ENCODE data around the gene COBLL1. TPM values are rescaled to one million over a fixed set of nuclear protein-coding genes. Genes with fewer than 3 reads are reported as not detected.

The COBLL1 gene
- total RNA-seq, 1 donor from 2014 or later = 28.2 TPM

DNA sequence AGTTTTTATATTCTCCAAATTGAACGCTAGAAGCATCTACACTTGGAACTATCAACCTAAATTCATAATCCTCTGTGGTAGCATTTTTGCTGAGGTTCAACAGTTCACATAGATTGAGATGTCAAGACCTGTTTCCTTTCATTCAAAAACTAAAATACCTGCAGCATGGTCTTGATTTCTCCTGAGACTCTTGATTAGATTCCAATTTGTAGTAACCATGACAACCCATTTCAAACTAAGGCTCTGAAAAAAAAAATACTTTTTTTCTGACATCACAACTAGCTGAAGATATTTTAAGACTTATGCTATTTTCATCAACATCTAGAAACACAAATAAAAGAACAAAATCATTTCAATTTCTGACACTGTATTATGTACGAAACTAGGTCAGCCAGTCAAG lies 29.8 kb downstream of the COBLL1 start:
- no peak overlapping the region for H3K27ac Mint-ChIP-seq
- no peaks in the 10 kb centered on the region for H3K4me1 Mint-ChIP-seq (ENCODE audit: unreplicated experiment)
- TF ChIP-seq, protein P1, sequence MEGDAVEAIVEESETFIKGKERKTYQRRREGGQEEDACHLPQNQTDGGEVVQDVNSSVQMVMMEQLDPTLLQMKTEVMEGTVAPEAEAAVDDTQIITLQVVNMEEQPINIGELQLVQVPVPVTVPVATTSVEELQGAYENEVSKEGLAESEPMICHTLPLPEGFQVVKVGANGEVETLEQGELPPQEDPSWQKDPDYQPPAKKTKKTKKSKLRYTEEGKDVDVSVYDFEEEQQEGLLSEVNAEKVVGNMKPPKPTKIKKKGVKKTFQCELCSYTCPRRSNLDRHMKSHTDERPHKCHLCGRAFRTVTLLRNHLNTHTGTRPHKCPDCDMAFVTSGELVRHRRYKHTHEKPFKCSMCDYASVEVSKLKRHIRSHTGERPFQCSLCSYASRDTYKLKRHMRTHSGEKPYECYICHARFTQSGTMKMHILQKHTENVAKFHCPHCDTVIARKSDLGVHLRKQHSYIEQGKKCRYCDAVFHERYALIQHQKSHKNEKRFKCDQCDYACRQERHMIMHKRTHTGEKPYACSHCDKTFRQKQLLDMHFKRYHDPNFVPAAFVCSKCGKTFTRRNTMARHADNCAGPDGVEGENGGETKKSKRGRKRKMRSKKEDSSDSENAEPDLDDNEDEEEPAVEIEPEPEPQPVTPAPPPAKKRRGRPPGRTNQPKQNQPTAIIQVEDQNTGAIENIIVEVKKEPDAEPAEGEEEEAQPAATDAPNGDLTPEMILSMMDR (conservative IDR thresholded peaks at IDR 0.05) = no peak
- H3K27me3 Mint-ChIP-seq = no peaks in the 10 kb centered on the region
- H3K9me3 Mint-ChIP-seq = no peaks in the 10 kb centered on the region
- no peak overlapping the region for H3K4me3 Mint-ChIP-seq
- H3K36me3 Mint-ChIP-seq = no peaks in the 10 kb centered on the region
- DNase-seq (ENCODE audit: extremely low spot score, unreplicated experiment) = no peak

DNA sequence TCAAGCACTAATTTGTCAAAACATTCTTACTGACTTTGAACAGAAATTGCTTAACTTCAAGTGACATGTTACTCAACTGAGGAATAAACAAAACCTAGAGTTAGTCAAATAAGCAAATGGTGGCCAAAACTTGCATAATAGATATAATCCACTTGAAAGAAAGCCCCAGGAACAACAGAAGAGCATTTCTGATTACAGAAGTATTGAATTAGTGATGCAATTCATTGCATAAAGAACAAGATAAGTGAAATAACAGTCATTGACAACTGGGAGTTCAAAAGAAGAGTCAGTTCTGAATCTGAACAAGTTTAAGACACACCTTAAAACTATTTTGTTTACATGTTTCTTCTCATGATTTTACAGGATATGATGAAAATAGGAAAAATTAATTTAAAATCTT lies 30.8 kb downstream of the COBLL1 start:
- TF ChIP-seq, protein P1 (conservative IDR thresholded peaks at IDR 0.05) = no peak
- Mint-ChIP-seq H3K9me3 (no peaks in the 10 kb centered on the region), H3K27me3 (no peaks in the 10 kb centered on the region), H3K4me1 (ENCODE audit: unreplicated experiment) (no peaks in the 10 kb centered on the region), H3K4me3 (no peak overlapping the region), H3K36me3 (no peaks in the 10 kb centered on the region), H3K27ac (no peak overlapping the region)
- DNase-seq (ENCODE audit: extremely low spot score, unreplicated experiment) = no peak

DNA sequence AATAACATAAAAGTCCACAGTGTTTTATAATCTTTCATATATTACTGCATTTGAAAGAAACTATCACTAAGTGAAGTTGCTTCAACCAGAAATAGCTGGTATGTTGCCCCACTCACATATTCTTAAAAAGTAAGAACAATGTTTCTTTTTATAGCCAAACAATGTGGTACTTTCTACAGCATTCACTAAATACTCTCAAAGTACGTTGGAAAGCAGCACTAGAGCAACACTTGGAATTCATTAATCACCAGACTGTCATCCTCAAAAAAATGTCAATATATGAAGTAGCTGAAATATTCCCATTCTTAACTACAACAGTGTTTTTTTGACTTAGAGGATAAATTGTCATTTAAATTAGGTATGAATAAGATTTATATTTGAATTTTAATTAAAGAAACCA lies 32.8 kb downstream of the COBLL1 start:
- Mint-ChIP-seq H3K27ac (no peak overlapping the region), H3K9me3 (no peaks in the 10 kb centered on the region), H3K4me3 (no peak overlapping the region), H3K27me3 (no peaks in the 10 kb centered on the region), H3K4me1 (ENCODE audit: unreplicated experiment) (no peaks in the 10 kb centered on the region), H3K36me3 (peaks cover 2% of the 10 kb centered on the region)
- DNase-seq (ENCODE audit: extremely low spot score, unreplicated experiment) = no peak
- TF ChIP-seq, protein P1 (conservative IDR thresholded peaks at IDR 0.05) = no peak

DNA sequence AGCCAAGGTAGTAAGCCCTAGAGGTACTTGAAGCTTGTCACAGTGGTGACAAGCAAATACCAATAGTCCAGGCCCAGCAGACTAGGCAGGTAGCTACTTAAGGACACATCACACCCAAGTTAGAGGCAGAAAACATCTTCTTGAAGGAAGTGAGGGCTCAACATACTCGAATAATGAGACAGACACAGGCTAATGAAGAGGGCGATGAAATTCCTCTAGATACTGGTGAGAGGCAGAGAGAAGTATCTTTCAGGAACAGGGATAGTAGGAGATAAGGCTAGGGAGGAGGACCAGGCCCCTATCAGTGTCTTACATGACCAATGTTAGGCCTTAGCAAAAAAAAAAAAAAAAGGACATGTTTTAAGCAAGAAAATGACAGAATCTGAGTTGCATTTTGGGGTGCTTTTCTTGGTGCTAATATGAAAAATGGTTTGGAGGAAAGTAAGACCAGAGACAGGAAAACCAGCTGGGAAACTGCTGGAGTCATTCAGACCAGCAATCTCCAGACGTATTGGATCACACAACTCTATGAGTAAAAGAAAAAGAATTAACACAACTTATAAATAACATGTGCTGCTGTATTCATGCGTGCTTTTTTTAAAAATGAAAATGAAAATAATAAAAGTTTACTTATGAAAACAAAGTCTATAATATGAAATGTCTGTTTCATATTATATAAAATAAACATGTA lies 37.7 kb downstream of the COBLL1 start:
- Mint-ChIP-seq H3K4me1 (ENCODE audit: unreplicated experiment) (no peaks in the 10 kb centered on the region), H3K27ac (no peak overlapping the region), H3K4me3 (no peak overlapping the region), H3K27me3 (no peaks in the 10 kb centered on the region), H3K36me3 (peaks cover 11% of the 10 kb centered on the region), H3K9me3 (no peaks in the 10 kb centered on the region)
- TF ChIP-seq, protein P1 (conservative IDR thresholded peaks at IDR 0.05) = no peak
- no peak for DNase-seq (ENCODE audit: extremely low spot score, unreplicated experiment)

DNA sequence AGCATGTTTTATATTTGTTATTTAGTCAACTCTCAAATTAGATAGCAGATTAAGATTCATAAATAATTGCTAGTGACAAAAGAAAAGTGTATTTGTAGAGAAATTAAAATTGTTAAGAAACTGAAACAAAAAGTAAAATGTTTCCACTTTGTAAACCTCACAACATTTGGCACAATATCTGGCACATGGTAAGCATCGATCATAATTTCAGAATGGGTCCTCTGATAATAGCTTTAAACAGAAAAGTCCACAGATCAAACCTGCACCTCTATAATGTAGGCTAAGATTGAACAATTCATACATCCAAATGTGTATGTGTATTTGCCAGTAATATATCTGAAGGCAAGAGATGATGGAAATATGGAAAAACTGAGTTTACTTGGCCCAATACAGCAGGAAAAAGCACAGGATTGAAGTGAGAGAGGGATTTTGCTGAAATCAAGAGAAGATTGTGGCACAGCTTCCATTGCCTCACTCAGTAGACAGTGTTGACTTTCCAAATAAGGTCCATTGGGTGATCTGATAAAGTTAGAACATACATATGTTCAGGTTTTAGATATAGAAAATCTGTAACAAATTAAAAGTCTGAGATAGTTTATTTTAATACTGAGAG lies 39.4 kb downstream of the COBLL1 start:
- Mint-ChIP-seq H3K9me3 (no peaks in the 10 kb centered on the region), H3K27ac (no peak overlapping the region), H3K36me3 (peaks cover 11% of the 10 kb centered on the region)

More for the DNA sequence above, 39.4 kb downstream of the COBLL1 start:
- Mint-ChIP-seq H3K4me1 (ENCODE audit: unreplicated experiment) (peaks cover 12% of the 10 kb centered on the region), H3K27me3 (no peaks in the 10 kb centered on the region), H3K4me3 (no peak overlapping the region)
- DNase-seq (ENCODE audit: extremely low spot score, unreplicated experiment) = no peak
- TF ChIP-seq, protein P1 (conservative IDR thresholded peaks at IDR 0.05) = no peak
